GM19463 (cell line): ENCODE results near the gene TMIGD1.
"Not testable (repeated sequence)": the region's sequence is repeated elsewhere in the genome, so short reads cannot be mapped to it uniquely, and the experiment has no call there.

Experiments
- ATAC-seq: cut with Tn5 transposase; IDR thresholded peaks from one replicate; pipeline ENCODE4 v1.9.1; 2021; ENCODE audit warnings: mild to moderate bottlenecking, moderate library complexity; ENCODE audit not compliant: unreplicated experiment

The TMIGD1 gene

DNA sequence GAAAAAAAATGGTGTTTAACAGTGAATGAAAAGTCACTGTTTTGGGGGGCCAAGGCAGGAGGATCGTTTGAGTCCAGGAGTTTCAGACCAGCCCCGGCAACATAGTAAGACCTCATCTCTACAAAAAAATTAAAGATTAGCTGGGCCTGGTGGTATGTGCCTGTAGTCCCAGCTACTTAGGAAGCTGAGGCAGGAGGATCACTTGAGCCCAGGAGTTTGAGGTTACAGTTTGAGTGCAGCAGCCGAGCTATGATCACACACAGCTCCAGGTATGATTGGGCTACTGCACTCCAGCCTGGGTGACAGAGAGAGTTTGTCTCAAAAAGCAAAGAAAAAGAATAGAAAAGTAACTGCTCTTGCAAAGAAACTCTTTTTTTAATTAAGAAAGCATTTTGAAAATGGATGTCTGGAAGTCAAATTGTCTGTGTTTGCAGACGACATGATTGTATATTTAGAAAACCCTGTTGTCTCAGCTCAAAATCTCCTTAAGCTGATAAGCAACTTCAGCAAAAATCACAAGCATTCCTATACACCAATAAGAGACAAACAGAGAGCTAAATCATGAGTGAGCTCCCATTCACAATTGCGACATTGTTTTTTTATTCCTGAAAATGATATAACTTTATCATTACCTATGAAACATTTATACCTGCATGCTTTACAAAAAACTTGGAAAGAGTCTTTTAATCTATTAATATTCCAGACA is 24.4 kb upstream of the TMIGD1 start:
- no peak for ATAC-seq

DNA sequence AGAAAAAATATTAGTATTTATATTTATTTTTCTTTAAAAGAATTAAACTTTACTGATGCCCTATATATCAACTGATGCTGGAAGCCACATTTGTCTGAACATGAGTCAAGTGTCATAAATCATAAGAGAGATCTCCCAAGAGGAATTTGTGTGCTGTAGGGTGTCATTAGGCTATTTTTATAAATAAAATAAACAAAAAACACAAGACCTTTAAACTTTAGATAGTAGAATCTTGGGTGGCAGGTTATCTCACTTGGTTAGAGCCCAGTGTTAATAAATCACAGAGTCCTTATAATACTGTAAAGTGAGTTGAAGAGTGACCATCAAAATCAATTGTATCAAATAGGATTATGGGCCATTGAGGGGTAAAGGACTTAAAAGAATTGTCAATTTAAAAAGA is 23.6 kb upstream of the TMIGD1 start:
- no peak for ATAC-seq

DNA sequence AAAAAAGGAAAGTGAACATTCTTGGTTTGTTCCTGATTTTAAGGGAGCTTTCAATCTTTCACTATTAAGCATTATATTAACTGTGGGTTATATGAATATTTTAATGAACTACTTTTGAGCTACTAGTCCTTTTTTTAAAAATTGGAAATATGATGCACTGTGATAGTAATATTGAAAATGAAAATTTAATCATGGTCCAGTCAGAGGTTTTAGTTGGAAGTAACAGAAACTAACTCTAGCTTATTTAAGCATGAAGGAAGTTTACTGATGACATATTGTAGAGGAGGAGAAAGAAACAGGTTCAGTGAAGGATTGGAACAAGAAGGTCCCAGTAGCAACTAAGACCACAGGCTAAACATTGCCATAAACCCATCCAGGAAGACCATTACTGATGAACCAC is 20.8 kb upstream of the TMIGD1 start:
- ATAC-seq = no peak

GRCh38 chr17:30352240-30352814 is 18.5 kb upstream of the TMIGD1 start:
- no peak for ATAC-seq

GRCh38 chr17:30351735-30352134 is 17.9 kb upstream of the TMIGD1 start:
- no peak for ATAC-seq

- ATAC-seq = not testable (repeated sequence)
These were observed 17.4 kb upstream of the TMIGD1 start for GRCh38 chr17:30351263-30351662.

GRCh38 chr17:30349252-30349651 is 15.4 kb upstream of the TMIGD1 start:
- no peak for ATAC-seq

- no peak for ATAC-seq
These were observed 13.6 kb upstream of the TMIGD1 start for GRCh38 chr17:30347488-30347887.

DNA sequence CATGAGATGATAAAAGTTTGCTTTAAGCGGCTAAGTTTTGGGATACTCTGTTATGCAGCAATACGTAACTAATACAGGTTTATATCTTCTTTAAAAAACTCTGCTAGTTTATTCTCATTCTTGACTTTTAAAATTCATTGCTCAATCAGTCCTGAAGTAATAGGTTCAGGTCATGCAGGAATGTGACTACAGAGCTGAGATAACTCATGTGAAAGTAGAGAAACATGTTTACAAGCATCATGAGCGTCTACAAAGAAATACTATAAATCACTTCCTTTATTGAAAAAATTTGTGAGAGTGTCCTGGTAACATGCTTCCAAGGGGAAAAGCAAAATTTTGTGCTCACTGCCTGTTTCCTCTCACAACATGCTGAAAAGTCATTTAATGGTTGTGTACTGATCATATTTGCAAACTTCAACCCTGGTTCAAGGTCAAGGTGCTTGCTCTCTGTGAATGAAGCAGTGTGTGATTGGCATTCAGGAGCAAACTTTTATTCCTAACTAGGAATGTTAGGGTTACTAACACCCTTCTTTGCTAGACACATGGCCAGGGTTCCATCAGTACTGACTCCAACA is 12.5 kb upstream of the TMIGD1 start:
- ATAC-seq = no peak

DNA sequence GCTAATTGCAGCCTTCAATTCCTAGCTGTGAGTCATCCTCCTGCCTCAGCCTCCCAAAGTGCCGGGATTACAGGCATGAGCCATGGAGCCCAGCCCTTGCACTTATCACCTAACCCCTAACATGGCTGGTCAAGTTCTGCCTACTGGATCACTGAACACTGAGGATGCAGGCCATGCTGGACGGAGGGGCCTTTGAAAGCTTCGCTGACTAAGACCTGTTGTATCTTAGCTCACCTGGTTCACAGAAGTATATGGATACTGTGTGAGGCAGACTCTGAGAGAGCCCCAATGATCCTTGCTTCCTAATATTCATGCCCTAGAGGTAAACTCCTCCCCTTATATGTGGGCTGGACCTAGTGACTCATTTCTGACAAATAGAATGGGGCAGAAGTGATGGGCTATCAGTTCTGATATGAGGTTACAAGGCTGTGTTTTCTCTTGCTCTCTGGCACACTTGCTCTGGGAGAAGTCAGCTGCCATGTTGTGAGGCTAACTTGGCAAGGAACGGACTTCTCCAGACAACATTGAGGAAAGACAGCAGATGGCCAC is 11.7 kb upstream of the TMIGD1 start:
- ATAC-seq = no peak

GRCh38 chr17:30345089-30345433 is 11.2 kb upstream of the TMIGD1 start:
- ATAC-seq = no peak

DNA sequence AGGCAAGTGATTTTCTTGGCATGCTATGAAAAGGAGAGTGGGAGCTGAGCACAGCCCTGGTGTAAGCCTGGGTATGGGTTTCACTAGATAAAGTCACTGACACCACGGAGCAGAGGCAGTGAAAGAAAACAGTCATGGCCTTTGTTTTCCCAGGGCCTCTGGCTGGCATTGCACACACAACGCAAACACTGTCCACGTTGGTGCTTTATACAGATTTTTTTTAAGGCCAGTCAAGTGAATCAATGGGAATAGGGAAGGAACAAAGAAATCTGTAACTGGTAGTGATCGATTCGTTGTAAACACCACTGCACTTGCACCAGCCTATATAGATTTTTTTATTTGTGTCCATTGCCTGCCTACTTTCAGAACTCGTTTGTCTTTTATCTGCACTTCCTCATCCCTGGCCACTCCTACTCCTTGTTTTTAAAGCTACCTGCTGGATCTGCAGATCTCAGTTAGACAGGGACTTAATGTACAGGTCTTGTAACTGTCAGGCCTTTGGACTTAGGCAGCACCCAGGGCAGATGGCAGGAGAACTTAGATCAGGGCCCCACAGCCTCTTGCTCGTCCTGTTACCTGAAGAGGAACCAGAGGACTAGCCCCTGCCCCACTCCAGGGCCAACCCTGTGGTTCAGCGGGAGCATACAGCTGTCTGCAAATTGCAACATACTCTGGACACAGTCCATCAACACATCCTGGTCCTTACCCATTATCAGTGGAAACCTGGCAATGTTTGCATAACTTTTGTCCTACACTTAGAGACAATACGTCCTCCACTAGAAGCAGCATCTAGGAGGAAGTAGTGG is 10.6 kb upstream of the TMIGD1 start:
- ATAC-seq = no peak

- no peak for ATAC-seq
These were observed 9.9 kb upstream of the TMIGD1 start for GRCh38 chr17:30343796-30344195.

GRCh38 chr17:30343244-30343643 is 9.4 kb upstream of the TMIGD1 start:
- ATAC-seq = not testable (repeated sequence)

GRCh38 chr17:30341703-30342249 is 7.9 kb upstream of the TMIGD1 start:
- ATAC-seq = no peak

GRCh38 chr17:30340801-30341356 is 7.0 kb upstream of the TMIGD1 start:
- no peak for ATAC-seq

DNA sequence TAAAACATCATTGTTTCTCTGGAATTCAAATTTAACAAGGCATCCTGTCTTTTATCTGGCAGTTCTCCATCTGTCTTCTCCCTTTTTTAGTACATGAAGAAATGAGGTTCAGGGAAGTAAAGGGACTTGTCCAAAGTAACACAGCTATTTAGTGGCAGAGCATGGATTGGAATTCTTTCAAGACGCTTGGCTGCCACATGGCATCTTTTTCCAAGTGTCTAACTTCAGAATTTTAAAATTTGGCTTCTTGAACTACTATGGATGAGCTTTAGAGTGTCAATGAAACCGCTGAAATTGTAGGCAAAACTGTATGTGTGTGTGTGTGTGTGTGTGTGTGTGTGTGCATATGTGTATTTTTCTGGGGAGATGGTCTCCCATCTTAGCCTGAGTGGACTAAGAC is 5.2 kb upstream of the TMIGD1 start:
- ATAC-seq = no peak

GRCh38 chr17:30337393-30337999 is 3.6 kb upstream of the TMIGD1 start:
- no peak for ATAC-seq

DNA sequence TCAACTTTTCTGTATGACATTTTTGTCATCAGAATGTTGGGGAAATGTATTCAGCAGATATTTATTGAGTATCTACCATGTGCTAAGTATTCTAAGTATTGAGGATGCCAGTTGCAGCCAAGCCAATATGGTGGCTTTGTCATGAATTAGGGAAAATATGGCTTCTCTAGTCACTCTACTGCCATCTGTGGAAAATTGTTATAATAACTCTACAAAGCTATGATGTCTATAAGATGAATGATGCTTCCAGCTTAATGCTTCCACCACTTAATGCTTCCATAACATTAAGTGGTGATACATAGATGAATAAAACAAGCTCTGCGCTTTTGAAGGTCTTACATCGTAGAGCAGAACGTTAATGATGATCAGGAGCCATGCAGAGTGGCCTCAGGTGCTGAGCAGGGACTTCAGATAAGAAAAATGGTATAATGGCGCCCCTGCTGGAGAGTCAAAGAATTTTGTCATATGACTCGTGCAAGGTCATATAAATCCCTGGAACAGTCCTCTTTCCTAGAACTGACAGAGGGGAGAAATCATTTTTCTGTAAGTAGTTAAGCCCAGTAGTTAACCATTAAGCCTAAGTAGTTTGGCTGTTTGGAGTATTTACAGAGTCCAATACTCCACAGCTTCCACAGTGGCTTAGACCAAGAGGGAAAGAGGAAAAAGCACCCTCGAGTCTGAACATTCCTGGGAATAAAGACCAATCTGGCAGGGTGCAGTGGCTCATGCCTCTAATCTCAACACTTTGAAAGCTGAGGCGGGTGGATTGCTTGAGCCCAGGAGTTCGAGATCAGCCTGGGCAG is 2.7 kb upstream of the TMIGD1 start:
- ATAC-seq = no peak

- no peak for ATAC-seq
These were observed 564 bp upstream of the TMIGD1 start for GRCh38 chr17:30334421-30334820.
